GM11168 (cell line): ENCODE data around the gene ATP2C1.

ENCODE experiments used
- in situ Hi-C: fragments of 300-500 bp; cut with MboI; formaldehyde crosslinking; loops from one replicate; pipeline ENCODE4 v1.12.0; 2022; ENCODE audit warnings: low sequenced_read_pairs; ENCODE audit not compliant: unreplicated experiment

The ATP2C1 gene

DNA sequence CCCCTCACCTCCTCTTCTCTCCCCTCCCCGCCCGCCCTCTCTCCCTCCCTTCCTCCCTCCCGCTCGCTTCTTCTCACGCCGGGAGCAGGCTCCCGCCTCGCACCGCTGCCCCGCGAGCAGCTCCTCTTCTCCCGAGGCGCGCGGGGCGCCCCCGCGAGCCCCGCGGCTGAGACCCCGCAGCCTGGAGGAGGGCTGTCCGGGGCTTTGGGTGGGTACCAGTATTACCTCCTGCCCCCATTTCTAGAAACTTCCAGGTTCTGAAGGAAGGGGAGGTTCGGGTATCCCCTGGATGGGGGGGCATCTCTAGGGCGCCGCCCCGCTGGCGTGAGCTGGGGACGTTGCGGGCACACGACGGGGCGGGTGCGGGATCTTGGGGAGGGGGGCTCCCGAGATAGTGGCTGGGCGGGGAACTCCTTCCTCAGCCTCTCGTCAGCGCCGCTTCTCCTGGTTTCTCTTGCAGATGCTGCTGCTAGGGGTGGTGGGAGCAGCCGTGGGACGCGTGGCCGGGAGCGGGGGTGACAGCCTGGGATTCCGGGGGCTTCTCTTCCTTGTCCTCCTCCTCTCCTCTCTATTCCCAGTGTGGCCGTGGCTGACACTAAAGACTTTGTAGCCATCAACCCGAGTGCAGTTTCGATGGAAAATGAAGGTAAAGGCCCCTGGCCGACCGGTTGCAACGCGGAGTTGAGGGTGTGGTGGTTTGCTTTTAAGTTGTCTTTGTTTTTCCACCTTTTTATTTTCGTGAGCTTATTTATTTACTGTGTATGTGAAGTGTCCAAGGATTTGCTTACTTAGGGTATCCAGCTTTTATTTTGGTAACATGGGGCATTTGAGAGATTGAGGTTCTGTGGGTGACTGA is 474 bp downstream of the ATP2C1 start:
- in situ Hi-C loops: loop anchor here (5.0 kb wide), 1 partner anchor 137 kb away; no protein-coding TSS in a partner anchor

DNA sequence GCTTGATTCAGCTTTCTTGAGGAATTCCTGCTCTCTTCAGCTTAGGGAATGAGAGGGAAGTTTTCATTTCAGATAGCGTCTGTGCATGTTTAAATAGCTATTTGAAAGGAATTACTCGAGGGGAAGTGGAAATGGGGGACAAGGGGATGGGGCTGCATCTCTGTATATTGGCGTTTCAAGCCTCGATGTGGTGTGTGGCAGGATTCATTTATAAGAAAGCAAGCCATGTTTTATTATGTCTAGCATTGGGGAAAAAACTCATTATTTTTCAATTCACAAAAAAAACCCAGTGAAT is 1.0 kb downstream of the ATP2C1 start:
- in situ Hi-C loops: loop anchor here (5.0 kb wide), 1 partner anchor 138 kb away; no protein-coding TSS in a partner anchor

DNA sequence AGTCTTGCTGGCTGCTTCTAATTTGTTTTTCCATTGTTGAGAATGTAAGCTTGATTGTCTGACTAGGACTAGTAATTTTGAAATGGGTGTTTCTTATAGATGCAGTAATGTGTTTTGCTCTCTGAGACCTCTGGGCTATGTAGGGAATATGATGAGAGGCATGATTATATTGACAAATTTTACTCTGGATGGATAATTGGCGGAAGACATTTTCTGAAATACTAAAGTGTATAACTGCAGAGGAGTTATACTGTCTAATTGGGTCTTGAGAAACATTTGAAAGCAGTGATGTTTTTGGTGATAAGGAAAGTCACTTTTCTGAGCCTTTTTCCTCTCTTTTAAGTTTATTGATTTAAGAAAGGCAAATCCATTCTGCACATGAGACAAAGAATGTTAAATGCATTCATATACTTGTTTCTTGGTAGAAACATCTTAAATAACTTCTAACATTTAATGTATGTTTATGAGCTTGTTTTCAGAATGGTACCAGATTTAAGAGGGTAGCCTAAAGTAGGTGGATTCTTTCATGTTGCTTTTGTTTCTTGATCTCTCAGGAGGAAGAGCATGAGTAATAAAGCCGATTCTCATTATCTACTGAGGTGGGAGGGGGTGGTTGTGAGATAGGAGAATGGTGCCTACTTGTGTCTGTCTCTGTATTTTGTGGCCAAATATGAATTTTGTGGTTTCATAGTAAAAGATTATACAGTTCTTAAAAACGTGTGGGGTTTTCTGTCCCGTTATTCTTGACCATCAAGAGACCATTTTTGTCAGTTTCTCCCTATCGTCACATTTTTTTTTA is 2.0 kb downstream of the ATP2C1 start:
- in situ Hi-C loops: no loop called here

DNA sequence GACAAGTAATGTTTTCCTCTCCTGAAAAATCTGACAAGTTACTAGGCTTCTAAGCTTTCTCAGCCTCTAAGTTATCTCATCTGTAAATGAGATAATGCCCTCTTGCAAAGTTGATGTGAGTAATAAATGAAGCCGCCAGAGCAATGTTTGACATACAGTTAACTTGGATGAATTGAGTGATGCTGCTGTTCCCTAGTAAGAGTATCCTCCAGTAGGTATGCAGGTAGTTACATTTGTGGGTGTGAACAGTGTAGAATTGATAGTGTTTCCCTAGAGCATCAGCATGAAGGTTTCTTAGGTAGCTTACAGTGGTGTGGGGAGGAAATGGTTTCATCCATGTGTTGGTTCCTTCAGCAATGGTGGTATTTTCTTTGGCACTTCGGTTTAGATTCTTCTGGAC is 3.4 kb downstream of the ATP2C1 start:
- in situ Hi-C loops: no loop called here

DNA sequence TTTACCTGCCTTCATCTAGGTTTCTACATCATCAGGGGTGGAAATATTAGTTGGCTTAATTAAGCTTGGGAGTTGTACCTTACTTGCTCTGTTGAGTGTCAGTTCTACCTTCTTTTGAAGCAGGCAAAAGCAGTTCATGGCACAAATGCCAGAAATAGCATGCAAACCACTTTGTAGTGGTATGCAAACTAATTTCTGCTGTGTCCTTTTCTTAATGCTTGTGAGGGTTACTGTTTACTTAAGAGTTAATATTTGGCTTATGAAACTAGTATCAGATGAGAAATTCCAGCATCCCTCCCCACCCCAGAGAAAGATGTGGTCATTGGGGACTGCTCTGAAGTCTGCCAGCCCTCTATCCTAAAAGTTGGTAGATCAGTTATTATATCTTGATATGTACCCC is 7.1 kb downstream of the ATP2C1 start:
- in situ Hi-C loops: no loop called here

DNA sequence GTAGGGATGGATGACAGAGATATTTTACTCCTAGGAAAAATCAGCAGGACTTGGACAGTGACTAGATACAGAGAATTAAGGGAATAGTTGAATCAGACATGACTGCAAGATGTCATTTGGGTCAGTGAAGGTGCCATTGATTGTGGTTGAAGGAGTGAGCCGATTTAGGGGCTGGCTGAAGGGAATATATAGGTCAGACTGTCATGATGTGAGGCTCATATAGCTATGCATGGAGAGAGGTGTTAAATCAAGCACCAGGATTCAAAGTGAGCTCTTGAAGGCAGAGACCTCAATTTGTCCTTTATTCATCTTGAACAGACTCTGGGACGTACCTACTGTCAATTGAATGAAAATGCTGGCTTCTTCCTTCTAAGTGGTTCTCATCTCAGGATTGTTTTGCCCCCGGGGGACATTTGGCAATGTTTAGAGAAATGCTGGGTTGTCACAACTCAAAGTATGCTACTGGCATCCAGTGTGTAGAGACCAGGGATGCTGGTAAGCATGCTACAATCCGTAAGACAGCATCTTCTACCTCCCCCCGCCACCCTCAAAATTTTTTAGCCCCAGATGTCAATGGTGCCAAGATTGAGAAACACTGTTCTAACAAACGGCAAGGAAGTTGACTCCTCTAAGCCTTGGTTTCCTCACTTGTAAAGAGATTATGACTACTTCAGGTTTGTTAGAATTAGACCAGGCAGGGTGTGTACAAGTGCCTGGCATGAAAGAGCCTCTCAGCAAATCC is 7.8 kb downstream of the ATP2C1 start:
- in situ Hi-C loops: no loop called here

DNA sequence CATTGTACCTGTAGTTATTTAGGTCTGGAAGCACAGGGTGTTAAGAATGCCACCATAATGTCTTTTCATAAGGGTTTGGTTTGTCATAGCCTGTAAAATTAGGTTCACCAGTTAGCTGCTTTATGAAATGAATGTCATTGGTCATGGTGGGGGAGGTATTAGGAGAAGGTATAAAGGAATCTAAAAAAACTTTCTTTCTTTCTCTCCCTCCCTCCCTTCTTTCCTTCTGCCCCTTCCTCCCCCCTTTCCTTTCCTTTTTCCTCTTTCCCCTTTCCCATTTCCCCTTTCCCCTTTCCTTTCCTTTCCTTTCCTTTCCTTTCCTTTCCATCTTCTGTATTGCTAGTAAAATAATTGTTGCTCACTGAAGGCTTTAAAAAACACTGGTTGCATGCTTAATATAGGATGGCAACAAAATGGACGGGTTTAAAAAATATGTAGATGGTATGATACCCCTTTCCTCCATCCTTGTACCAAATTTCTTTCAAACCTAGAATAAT is 9.6 kb downstream of the ATP2C1 start:
- in situ Hi-C loops: no loop called here

DNA sequence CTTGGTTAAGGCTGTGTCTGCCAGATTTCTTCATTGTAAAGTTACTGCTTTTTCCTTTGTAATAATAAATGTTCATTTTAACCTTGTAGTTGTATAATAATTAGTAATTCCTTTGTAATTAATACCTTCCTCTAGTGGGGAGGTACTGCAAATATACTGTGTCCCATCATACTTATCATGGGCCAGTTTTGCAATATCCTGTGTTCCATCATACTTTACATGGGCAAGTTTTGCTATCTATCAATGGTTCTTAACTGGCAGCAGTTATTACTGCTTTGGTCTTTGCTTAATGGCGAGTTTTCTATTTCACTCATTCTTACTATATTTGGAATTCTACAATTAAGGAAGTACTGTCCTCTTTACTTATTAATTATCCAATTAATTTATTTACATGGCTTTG is 10.6 kb downstream of the ATP2C1 start:
- in situ Hi-C loops: no loop called here

DNA sequence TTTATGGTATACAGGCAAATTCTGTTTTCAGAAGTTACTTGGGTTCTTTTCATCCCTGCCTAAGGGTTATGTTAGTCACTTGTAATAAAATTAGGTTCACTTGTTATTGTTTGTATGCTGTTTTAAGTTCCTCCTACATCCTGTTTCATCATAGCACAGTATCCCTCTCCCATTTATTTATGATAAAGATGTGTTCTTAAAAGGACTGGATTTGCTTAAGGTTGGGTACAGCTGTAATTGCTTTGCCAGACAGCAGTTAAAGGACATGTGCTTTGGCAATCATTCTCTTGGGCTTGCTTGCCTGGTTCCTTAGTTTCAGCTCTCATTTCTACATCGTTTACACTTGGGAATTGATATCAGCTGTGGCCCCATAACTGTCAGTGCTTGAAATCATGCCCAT is 11.7 kb downstream of the ATP2C1 start:
- in situ Hi-C loops: no loop called here

DNA sequence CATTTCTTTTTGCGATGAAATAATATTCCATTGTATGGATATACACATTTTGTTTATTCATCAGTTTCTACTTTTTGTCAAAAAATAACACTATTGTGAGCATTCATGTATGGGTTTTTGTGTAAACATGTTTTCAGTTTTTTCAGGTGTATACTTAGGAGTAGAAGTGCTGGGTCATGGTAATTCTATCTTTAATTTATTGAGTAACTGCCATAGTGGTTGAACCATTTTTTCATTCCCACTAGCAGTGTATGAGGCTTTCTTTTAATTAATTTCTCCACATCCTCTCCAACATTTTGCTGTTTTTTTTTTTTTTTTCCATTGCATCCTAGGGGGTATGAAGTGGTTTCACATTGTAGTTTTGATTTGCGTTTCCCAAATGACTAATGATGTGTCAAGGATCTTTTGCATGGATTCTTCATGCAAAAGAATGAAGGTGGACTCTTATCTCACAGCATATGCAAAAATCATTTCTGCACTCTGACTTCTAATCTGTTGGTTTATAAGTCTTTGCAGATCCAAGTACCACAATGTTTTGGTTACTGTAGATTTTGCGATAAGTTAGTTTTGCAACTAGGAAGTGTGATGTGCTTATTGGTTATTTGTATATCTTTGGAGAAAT is 12.6 kb downstream of the ATP2C1 start:
- in situ Hi-C loops: no loop called here

DNA sequence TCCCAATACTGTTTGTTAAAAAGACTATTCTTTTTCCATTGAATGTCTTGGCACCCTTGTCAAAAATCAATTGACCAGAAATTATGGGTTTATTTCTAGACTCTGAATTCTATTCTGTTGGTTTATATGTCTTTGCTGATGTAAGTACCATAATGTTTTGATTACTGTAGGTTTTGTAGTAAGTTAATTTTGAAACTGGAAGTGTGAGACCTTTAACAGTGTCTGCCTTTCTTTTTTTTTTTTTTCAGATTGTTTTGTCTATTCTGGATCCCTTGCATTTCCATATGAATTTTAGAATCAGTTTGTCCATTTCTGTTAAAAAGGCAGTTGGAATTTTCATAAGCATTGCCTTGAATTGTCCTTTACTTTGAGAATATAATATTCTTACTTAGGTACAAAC is 13.6 kb downstream of the ATP2C1 start:
- in situ Hi-C loops: no loop called here

DNA sequence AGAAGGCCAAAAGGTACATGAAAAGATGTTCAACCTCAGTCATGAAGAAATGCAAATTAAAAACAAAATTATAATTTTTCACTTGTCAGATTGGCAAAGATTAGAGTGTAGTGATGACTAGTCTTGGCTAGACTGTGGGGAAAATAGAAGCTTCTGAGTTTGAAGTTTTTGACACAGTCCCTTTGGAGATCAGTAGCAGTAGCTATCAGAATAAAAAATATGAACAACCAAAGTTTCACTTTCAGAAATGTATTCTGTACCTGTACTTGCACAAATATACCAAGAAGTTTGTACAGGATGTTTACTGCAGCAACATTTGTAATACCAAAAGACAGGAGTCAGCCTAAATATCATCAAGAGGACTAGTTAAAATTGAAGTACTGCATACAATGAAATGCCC is 14.1 kb downstream of the ATP2C1 start:
- in situ Hi-C loops: no loop called here

DNA sequence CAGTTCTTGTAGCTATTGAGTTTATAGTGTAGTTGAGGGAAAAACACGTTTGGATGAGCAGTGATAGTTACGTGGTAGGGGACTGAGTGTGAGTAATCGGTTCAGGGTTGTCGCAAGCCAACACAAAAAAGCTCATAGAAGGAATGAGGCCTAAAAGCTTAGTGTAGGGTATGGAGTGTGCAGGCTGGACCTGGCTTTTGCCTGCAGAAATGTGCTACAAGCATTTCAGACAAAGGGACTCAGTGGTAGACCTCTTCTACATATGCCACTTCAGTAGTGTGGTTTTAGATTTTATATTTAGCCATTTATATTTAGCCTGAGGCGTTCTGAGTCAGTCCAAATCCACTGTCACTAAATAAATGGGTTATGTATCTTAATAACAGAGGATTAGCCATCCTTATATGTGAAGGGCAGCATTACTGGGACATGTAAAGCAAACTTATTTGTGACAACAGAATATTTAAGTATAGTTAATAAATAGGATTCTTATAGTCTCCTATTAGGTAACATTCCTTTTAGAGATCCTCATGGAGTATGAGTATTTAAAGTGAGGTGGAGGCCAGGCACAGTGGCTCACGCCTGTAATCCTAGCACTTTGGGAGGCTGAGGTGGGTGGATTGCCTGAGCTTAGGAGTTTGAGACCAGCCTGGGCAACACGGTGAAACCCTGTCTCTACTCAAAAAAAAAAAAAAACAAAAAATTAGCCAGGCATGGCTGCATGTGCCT is 21.8 kb downstream of the ATP2C1 start:
- in situ Hi-C loops: no loop called here

DNA sequence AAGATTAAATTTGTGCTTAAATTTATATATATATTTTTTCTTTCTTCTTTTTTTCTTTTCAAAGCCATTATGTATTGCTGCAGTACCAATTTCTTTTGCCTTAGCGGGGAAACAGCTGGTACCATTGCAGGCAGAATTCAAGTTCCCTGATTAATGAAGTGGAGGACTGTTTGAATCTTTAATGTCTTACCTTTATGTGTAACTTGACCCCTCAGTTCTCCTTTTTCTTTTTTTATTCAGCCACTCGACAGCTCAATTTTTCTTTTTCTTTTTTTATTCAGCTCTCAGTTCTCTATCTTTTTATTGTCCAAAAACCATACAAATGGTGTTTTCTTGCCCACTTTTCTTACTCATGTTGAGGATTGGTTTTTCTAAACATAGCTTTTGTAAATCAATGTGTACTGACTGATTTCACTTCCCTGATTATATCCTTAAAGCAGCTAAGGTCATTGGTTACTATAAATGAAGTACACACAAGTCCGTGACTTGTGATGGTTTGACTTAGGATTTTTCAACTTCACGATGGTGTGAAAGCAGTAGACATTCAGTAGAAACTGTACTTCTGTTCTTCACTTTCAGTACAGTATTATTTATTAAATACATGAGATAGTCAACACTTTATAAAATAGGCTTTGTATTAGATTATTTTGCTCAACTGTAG is 22.8 kb downstream of the ATP2C1 start:
- in situ Hi-C loops: no loop called here

DNA sequence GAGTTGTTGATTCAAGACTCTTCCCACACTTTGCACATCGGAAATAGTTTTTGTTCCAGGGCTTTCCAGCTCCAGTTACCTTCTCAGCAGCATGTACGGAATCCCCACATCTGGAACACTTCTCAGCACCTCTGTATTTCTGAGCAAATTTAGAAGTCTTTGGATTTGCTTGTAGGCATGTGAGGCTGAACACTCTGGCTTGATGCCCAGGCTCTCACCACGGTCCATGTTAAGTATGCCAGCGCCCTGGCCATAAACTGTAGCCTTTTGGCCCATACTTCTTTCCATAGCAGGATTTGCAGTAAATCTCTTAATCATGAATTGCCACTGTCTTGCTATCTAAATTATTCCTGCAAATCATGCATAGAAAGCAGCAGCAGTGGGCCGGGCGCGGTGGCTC is 24.4 kb downstream of the ATP2C1 start:
- in situ Hi-C loops: no loop called here

DNA sequence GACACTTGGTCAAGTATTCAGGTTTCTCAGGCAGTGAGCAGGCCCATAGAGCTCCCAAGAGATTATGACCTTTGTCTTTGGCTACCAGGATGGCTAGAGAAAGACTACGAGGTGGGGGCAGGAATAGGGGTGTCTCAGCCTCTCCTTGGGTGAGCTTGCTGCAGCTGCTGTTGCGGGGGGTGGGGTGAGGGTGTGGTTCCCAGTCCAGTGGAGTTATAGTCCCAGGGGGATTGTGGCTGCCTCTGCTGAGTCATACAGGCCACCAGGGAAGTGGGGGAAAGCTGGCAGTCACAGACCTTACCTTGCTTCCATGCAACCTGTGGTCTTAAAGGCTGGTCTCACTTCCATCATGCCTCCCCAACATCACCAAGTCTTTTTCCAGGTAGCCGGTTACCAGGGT is 31.7 kb downstream of the ATP2C1 start:
- in situ Hi-C loops: no loop called here

DNA sequence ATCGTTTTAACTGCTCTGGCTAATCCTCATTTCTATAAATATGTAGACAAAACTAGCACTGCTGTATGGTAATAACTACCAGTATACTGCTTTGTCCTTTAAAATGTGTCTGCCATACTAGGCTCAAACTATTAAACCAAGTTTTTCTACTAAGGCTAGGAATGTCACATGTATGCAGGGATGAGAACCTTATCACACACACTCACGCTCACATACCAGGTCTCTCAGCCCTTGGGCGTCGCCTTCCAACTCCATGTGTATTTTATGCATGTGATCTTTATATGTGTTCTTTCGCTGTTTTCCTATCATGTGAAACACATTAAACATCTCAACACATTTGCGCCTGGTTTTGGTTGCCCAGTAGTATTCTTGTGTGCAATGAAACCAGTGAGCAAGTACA is 32.6 kb downstream of the ATP2C1 start:
- in situ Hi-C loops: no loop called here

DNA sequence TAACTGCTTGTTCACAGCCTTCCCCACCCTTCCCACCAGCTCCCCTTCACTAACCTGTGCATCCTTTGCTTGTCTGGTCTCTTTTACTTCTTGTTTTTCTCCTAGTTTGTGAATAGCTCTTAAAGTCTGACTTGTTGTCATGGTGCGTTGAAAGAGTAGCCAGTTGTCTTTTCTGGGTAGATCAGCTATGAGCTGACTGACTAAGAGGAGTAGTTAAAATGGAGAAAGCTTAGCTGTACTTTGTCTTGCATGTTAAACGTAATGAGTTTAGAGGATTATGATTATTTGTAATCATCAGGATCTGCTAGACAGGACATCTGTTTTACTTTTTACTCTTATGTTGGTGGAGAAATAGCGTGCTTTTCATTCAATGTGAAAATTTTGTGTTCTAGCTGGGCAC is 35.9 kb downstream of the ATP2C1 start:
- in situ Hi-C loops: no loop called here

DNA sequence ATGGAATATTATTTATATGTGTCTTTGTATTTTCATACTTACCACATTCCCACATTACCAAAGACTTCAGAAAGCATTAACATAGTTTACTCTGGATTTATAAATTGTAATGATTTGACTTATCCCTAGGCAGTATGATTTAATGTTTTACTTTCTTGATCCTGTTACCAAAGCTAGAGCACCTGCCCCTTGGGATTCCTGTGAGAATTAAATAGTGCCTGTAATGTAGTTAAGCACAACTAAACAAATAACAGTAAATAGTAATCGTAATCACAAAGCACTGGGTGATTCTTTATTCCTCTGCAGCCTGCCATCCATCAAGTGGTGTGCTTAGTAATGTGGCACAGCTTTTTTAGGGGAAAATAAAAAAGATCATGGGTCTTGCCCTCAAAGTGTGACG is 39.1 kb downstream of the ATP2C1 start:
- in situ Hi-C loops: no loop called here
